K562 (cell line): ENCODE results near the gene MPPED2.

Source experiments
- BRF2 ChIP-seq: IDR thresholded peaks from 3 replicates; pipeline ENCODE4 v1.6.1; 2011; ENCODE audit warnings: borderline replicate concordance, mild to moderate bottlenecking; ENCODE audit not compliant: insufficient read length, insufficient read depth
- SRF ChIP-seq, 2 experiments: fragments of 250-450, 450-650 bp in 1 of 2; sonication (Bioruptor Pico) in 1 of 2; sonication (generic) in 1 of 2; formaldehyde crosslinking; IDR thresholded peaks; 2 replicates each; pipeline versions ENCODE4 v1.5.0 to v1.5.1; 2020 to 2022; ENCODE audit warnings: mild to moderate bottlenecking in 1 of 2, missing genetic modification reagents in 1 of 2
- ZNF263 ChIP-seq: sonication (generic); formaldehyde crosslinking; IDR thresholded peaks from 2 replicates; pipeline ENCODE4 v1.8.0; 2022; ENCODE audit warnings: mild to moderate bottlenecking, missing genetic modification reagents, borderline replicate concordance
- ZNF445 ChIP-seq: fragments of 250-450 bp; sonication (Bioruptor Pico); IDR thresholded peaks from 2 replicates; pipeline ENCODE4 v1.4.0; 2020; ENCODE audit warnings: low read depth, mild to moderate bottlenecking, moderate library complexity

DNA sequence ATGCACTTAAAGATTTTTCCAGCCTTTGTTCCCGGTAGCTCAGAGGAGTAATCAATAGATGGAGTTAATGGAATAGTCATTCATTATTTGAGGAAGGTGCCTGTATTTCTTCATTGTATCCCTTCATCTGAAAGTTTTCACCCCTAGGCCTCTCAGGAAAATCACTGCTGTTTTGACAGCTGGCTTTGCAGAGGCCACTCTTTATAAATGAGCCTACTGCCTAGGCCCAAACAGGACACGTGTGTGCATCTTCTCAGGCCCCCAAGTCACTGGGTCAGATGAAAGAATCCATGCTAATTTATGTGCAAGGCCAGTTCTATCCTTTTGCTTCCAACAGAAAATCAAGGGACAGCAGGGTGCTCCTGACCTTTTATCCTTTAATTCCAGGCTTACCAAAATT is 76.8 kb downstream of the MPPED2 start:
- no peak for TF ChIP-seq ZNF263
- no peak for TF ChIP-seq SRF (CRISPR knock-in tag; IDR thresholded peaks at IDR 0.05)
- no peak for TF ChIP-seq ZNF445 (CRISPR knock-in tag)
- TF ChIP-seq BRF2, result no peak
